Measurements from ENCODE around the gene CPNE4. TPM values are rescaled to one million over a fixed set of nuclear protein-coding genes. Genes with fewer than 3 reads are reported as not detected.
A peak's percentile ranks its signal among the peaks of the same experiment; 100 is the strongest.

CPNE4 gene
- total and polyA plus RNA-seq, 10 donors, result 0.03 to 3.1 (median 0.91) TPM; not detected in 2

DNA sequence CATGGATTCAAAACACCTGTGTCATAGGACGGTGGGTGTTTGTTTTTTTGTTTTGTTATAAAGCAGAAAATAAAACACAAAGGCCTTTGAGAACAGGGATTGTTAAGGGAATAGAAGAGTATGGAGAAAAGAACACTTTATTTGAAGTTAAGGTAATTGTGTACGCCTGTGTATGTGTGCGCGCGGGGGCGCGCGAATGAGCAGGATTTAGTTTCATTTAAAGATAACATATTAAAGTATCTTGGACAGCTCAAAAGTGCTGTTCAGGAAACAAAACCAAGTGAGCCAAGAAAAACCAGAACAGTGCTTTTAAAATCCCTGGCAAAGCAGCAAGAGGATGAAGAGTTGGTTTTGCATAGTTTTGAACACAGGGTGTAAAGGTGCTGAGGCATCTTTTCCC is 1.9 kb downstream of the CPNE4 start:
- Histone ChIP-seq H3K27ac (no peak overlapping the region), H3K4me3 (no peak overlapping the region), H3K27me3 (replicated peaks in 1 of 7) (peaks cover 7 to 79% (median 50%) of the 10 kb centered on the region in 7 donors), H3K4me1 (peaks cover 0 to 23% (median 2%) of the 10 kb centered on the region in 6 donors), H3K9me3 (no peaks in the 10 kb centered on the region), H3K36me3 (no peaks in the 10 kb centered on the region)
- intact Hi-C loops (cut with DNase I; ENCODE audit: low total_unique reads), result no loop called here
- TF ChIP-seq, protein P1, sequence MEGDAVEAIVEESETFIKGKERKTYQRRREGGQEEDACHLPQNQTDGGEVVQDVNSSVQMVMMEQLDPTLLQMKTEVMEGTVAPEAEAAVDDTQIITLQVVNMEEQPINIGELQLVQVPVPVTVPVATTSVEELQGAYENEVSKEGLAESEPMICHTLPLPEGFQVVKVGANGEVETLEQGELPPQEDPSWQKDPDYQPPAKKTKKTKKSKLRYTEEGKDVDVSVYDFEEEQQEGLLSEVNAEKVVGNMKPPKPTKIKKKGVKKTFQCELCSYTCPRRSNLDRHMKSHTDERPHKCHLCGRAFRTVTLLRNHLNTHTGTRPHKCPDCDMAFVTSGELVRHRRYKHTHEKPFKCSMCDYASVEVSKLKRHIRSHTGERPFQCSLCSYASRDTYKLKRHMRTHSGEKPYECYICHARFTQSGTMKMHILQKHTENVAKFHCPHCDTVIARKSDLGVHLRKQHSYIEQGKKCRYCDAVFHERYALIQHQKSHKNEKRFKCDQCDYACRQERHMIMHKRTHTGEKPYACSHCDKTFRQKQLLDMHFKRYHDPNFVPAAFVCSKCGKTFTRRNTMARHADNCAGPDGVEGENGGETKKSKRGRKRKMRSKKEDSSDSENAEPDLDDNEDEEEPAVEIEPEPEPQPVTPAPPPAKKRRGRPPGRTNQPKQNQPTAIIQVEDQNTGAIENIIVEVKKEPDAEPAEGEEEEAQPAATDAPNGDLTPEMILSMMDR (IDR thresholded peaks at IDR 0.05 in 8 of 11, conservative IDR thresholded peaks at IDR 0.05 in 3 of 11), result no peak
- TF ChIP-seq POLR2A (IDR thresholded peaks at IDR 0.05), result no peak
- TF ChIP-seq POLR2AphosphoS5 (IDR thresholded peaks at IDR 0.05), result no peak
- WGBS, 5 donors, result 84 to 89% (median 87%) methylated on average over 8 of the region's 8 CpGs
- DNase-seq, result no peak

DNA sequence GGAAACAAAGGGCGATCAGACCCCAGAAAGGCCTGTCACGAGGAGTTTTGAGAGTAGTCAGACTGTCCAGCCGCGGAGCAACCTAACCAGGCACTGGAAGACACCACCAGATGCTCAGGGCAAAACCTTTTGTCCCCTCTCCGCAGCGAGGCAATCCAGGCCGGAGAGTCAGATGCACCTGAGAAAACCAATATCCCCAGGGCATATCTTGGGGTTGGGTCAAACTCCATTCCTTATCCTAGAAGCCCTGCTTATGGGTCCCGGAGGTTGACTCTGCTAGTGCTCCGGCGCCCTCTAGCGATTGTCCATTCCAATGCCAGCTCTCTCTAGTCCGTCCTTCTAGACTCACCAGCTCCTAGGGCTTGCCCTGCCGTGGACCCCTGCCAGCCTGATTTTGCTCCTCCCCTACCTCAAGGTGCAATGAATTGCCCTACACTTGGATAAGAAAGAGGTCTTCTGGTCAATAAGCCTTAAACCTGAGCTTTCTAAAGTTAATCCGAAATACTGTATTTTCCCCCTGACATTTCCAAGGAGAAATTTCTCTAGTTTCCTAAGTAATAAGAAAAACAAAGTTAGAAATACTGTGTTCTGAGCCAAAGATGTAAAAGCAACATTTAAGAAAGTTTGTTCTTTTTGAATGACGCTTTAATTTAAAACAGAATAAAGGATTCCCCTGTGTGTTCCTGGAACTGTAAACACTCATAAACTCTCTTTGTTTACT is 5.5 kb downstream of the CPNE4 start:
- Histone ChIP-seq H3K36me3 (no peaks in the 10 kb centered on the region), H3K4me1 (peaks cover 0 to 12% (median under 1%) of the 10 kb centered on the region in 6 donors), H3K9me3 (no peaks in the 10 kb centered on the region), H3K27me3 (replicated peaks in 1 of 7) (peaks cover 0 to 43% (median 16%) of the 10 kb centered on the region in 7 donors), H3K4me3 (no peak overlapping the region), H3K27ac (no peak overlapping the region)
- DNase-seq, result peak; percentile 88
- TF ChIP-seq, protein P1 (IDR thresholded peaks at IDR 0.05 in 8 of 11, conservative IDR thresholded peaks at IDR 0.05 in 3 of 11), result peak; percentile 20 to 78 (median 61)
- TF ChIP-seq POLR2AphosphoS5 (IDR thresholded peaks at IDR 0.05), result no peak
- WGBS, 5 donors, result 23 to 27% (median 26%) methylated on average over 15 of the region's 15 CpGs
- intact Hi-C loops (cut with DNase I; ENCODE audit: low total_unique reads), result loop anchor here (5.0 kb wide), 1 partner anchor 232 kb away; no protein-coding TSS in a partner anchor

DNA sequence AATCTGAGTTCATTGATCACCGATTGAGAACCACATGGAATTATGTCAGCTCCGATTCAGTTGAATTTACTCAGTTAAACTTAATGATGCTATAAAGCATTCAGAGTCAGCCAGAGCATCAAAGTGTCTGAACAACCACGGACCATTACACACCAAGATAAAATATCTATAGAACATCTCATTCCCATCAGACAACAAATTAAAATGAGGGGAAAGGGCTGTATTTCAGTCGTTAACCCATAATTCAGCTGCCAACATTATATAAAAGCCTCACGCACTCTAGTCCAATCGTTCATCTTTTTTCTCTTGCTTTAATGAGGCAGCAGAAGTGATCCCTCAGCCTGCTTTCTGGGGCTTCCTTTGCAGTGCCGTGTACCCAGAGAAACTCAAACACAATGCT is 11.9 kb downstream of the CPNE4 start:
- TF ChIP-seq POLR2AphosphoS5 (IDR thresholded peaks at IDR 0.05) (no peak), POLR2A (IDR thresholded peaks at IDR 0.05) (no peak)
- TF ChIP-seq, protein P1 (IDR thresholded peaks at IDR 0.05 in 8 of 11, conservative IDR thresholded peaks at IDR 0.05 in 3 of 11), result no peak
- Histone ChIP-seq H3K4me3 (no peak overlapping the region), H3K4me1 (no peaks in the 10 kb centered on the region), H3K9me3 (no peaks in the 10 kb centered on the region), H3K27ac (no peak overlapping the region), H3K36me3 (no peaks in the 10 kb centered on the region), H3K27me3 (replicated peaks in 1 of 7) (peaks cover 0 to 10% (median 0%) of the 10 kb centered on the region in 7 donors)
- intact Hi-C loops (cut with DNase I; ENCODE audit: low total_unique reads), result no loop called here
- 70 to 76% (median 75%) methylated on average over 7 of the region's 7 CpGs for WGBS, 5 donors
- no peak for DNase-seq

DNA sequence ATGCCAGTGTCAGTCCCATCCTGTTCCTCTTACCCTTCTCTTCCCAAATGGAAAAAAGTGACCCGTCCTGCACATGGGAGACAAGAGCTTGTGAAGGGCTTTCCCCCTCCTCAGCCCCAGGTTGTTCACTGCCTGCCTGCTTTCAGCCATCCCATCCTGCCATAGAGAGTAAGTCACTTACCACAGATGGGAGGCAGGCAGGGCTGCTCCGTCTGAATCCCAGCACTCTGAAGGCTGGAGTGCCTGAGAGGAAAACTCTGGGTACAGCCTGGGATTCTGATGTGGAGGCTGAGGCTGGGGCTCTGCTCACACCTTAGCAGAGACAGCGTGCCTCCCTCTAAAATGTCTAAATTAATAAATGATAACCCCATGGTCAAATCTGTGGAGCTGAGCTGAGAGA is 14.8 kb downstream of the CPNE4 start:
- WGBS, 5 donors, result 31 to 45% (median 38%) methylated on average over 3 of the region's 3 CpGs
- DNase-seq, result no peak
- Histone ChIP-seq H3K27me3 (replicated peaks in 1 of 7) (peaks cover 0 to 27% (median 0%) of the 10 kb centered on the region in 7 donors), H3K36me3 (no peaks in the 10 kb centered on the region), H3K4me1 (no peaks in the 10 kb centered on the region), H3K9me3 (no peaks in the 10 kb centered on the region), H3K27ac (no peak overlapping the region), H3K4me3 (no peak overlapping the region)
- intact Hi-C loops (cut with DNase I; ENCODE audit: low total_unique reads), result no loop called here
- no peak for TF ChIP-seq POLR2AphosphoS5 (IDR thresholded peaks at IDR 0.05)
- no peak for TF ChIP-seq POLR2A (IDR thresholded peaks at IDR 0.05)
- TF ChIP-seq, protein P1 (IDR thresholded peaks at IDR 0.05 in 8 of 11, conservative IDR thresholded peaks at IDR 0.05 in 3 of 11), result no peak
